GM12872 (cell line): ENCODE data around the gene AADAT.
A peak's percentile ranks its signal among the peaks of the same experiment; 100 is the strongest.

Experiments
- TF ChIP-seq, protein P1 (sequence below): IDR thresholded peaks from 3 replicates; pipeline ENCODE4 v1.5.1; 2011; ENCODE audit warnings: low read depth, mild to moderate bottlenecking, low read length, moderate library complexity; ENCODE audit not compliant: insufficient read depth

AADAT gene

DNA sequence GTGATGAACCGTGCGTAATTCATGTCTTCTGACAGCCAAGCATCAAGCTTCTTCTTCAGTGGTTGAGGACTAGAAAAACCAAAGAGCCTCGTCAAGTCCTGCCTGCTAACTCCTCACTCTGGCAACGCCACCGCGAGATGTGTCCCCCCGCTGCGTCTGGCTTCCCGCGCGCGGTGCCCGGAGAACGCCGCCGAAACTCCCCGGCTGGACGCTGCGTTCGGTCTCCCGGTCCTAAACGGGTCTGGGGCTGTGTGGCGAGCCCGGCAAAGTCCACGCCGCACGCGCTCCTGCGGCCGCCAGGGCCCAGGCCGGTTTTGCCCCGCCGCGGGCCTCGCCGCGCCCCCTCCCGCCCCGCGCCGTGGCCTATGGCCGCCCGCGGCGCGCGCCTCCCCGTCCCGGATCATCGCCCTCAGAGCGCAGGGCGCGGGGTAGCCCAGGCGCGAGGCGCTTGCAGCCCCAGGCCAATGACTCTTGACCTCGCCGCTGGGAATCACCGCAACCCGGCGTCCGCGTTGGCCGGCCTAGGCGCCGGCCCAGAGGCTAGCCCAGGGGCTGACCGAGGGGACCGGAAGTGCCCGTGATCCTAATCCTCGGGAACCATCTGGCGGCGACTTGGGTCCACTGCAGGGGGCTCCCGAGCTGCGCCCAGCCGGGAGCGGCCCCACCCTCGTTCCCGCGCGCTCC is at the start of gene AADAT:
Gene AADAT (minus strand): TSS at position 289 of the 684 bp plus-strand sequence. CDS start 266 bp downstream, at position 23.
- TF ChIP-seq, protein P1, sequence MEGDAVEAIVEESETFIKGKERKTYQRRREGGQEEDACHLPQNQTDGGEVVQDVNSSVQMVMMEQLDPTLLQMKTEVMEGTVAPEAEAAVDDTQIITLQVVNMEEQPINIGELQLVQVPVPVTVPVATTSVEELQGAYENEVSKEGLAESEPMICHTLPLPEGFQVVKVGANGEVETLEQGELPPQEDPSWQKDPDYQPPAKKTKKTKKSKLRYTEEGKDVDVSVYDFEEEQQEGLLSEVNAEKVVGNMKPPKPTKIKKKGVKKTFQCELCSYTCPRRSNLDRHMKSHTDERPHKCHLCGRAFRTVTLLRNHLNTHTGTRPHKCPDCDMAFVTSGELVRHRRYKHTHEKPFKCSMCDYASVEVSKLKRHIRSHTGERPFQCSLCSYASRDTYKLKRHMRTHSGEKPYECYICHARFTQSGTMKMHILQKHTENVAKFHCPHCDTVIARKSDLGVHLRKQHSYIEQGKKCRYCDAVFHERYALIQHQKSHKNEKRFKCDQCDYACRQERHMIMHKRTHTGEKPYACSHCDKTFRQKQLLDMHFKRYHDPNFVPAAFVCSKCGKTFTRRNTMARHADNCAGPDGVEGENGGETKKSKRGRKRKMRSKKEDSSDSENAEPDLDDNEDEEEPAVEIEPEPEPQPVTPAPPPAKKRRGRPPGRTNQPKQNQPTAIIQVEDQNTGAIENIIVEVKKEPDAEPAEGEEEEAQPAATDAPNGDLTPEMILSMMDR = 0 out of 3 replicates have a peak, but pooled peaks have one; percentile 9

DNA sequence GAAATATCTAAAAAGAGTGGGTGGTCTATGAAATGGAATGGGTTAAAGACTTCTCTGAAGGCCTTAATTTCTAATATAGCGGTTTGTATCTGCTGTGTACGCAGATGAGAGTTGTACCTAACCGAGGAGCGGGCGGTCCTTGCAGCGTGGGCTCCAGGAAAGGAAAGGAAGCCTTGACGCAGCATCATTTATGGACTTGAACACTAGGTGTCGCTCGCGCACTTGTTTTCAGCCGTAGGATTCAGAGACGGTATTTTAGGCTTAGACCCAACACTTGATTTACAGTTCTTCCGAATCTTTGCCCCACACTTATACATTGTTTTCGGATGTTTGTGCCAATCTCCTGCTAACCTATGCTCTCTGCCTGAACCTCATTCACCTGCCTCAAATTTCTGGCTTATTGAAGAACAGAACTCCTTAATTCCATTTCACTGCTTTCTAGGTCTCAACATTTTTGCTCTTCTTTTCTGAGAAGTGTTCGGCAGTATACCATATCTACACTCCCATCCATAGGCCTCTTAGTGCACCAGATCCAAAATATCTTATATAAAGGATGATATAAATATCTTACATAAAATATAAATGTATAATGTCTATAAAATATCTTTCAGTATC is 48.9 kb upstream of the AADAT start:
- TF ChIP-seq, protein P1 = peak; percentile 84

DNA sequence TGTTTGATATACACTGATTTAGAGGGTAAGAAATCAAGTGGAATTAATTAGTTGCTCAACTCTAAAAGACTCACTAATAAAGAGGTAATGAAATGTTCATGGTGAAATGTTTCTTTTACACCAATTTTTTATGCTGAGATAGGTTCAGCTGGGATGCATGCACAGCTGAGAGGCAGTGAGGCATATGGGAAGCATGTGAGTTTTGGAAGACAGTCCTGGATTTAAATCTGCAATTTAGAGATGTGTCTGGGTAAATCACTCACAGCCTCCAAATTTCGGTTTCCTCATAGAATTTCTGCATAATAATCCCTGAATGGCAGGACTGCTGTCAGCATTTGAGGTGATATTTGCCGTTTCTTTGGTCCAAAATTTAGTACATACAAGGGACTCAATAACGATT is 48.2 kb upstream of the AADAT start:
- TF ChIP-seq, protein P1 = no peak

DNA sequence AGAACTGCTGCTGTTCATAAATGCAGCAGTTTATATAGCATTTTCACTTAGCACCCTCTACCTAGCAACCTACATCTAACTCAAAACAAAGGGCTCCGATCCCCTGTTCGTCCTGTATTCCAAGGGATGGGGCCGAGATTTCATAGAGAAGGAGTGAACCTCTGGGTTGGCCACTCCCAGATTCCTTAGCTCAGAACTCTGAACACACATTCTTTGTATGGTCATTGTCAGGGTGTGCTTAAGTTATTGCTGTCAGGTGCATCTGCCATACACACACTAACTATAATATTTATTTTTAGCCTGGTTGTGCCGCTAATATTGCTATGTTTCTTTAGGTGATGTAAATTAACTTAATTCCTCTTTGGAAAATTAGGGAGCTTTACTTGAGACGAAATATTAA is 47.7 kb upstream of the AADAT start:
- TF ChIP-seq, protein P1 = no peak

DNA sequence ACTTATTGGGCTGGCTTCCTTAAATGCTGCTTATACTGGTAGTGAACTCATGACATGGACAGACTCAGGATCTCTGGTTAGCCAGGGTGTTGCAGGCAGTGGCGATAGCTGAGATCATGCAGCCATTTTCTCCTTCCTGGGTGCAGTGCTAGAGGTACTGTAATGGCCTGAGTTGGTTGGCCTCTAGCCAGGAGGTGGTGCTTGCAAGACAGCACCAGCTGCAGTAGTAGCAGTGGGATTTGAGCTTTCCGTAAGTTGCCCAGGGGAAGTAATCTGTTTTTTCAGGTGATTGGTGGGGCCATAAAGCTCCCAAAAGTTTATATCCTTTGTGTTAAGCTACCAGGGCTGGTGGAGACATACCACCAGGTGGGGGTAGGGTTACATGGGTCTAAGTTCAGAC is 45.1 kb upstream of the AADAT start:
- TF ChIP-seq, protein P1 = no peak

DNA sequence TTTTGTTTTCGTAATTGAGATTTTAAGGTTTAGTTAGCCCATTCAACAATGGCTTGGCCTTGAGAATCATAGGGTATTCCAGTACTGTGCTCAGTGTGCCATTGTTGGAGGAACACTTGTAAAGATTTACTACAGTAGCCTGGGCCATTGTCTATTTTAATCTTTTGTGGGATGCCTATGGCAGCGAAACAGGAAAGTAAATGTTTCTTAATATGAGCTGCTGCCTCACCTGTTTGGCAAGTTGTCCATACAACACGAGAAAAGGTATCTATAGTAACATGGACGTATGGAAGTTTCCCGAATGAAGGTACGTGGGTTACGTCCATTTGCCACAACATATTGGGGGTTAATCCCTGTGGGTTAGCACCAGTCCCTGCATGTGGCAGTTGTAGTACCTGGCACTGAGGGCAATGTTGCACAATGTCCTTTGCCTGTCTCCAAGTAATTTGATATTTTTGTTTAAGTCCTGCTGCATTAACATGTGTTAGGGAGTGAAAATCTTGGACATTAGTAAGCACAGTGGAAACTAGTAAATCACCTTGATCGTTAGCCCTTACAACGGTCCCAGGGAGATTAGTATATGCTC is 38.6 kb upstream of the AADAT start:
- TF ChIP-seq, protein P1 = no peak

DNA sequence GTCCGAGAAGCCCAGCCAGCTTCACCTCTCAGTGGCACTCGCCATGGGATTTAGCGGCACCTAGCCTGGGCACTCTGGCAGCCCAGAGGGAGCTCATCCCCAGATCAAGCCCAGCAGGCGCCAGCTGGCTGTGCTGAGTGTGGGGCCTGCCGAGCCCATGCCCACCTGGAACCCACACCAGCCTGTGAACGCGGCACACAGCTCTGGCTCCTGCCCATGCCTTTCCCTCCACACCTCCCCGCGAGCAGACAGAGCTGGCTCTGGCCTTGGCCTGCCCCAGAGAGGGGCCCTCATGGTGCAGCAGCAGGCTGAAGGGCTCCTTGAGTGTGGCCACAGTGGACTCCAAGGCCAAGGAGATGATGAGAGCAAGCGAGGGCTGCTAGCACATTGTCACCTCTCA is 38.0 kb upstream of the AADAT start:
- TF ChIP-seq, protein P1 = no peak
